Upper lobe of left lung (tissue), 6 donors: Measurements from ENCODE around the gene ADK. TPM values are rescaled to one million over a fixed set of nuclear protein-coding genes. Genes with fewer than 3 reads are reported as not detected.
"Not testable (repeated sequence)": the region's sequence is repeated elsewhere in the genome, so short reads cannot be mapped to it uniquely, and the experiment has no call there.

ENCODE experiments used
- ATAC-seq, 2 donors: fragments of 200-7000 bp; cut with Tn5 transposase; one replicate each; pipeline ENCODE4 v1.9.1; 2022; ENCODE audit warnings: mild to moderate bottlenecking in 2 of 2, moderate library complexity in 2 of 2; ENCODE audit not compliant: low FRiP score in 2 of 2
- DNase-seq, 2 donors: peaks; one replicate each; pipeline ENCODE4 v3.0.0-alpha.2; 2019 to 2020
- H3K27ac ChIP-seq, 4 donors: fragments of 200-600 bp; sonication (generic); one replicate each; pipeline ENCODE4 v1.5.1; 2016 to 2019
- H3K27me3 ChIP-seq, 4 donors: fragments of 200-600 bp; sonication (generic); one replicate each; pipeline ENCODE4 v1.5.1; 2017 to 2019
- H3K36me3 ChIP-seq, 4 donors: fragments of 200-600 bp; sonication (generic); one replicate each; pipeline ENCODE4 v1.5.1; 2016 to 2019
- H3K4me1 ChIP-seq, 4 donors: fragments of 200-600 bp; sonication (generic); one replicate each; pipeline ENCODE4 v1.5.1; 2018 to 2019
- H3K4me3 ChIP-seq, 4 donors: fragments of 200-600 bp; sonication (generic); one replicate each; pipeline ENCODE4 v1.5.1; 2017 to 2019; ENCODE audit warnings: mild to moderate bottlenecking in 2 of 4, moderate library complexity in 1 of 4
- H3K9me3 ChIP-seq, 4 donors: fragments of 200-600 bp; sonication (generic); one replicate each; pipeline ENCODE4 v1.5.1; 2018 to 2019
- CTCF ChIP-seq, 6 experiments: fragments of 450-650 bp in 4 of 6; fragments of 200-600 bp in 2 of 6; sonication (generic) in 2 of 6; IDR thresholded peaks; one replicate each; pipeline ENCODE4 v1.5.1; 2016 to 2019; ENCODE audit warnings: antibody characterized with exemption in 6 of 6
- EP300 ChIP-seq, 4 donors: sonication (generic); formaldehyde crosslinking; IDR thresholded peaks; one replicate each; pipeline ENCODE4 v1.5.1; 2017; ENCODE audit warnings: antibody characterized with exemption in 4 of 4, control low read depth in 2 of 4
- POLR2A ChIP-seq, 4 donors: fragments of 450-650 bp; IDR thresholded peaks; one replicate each; pipeline ENCODE4 v1.5.1; 2016 to 2017; ENCODE audit warnings: antibody characterized with exemption in 4 of 4, mild to moderate bottlenecking in 2 of 4
- POLR2AphosphoS5 ChIP-seq, 2 donors: sonication (generic); formaldehyde crosslinking; IDR thresholded peaks; one replicate each; pipeline ENCODE4 v1.5.1; 2017; ENCODE audit warnings: antibody characterized with exemption in 2 of 2
- WGBS, 2 donors: methylation state at CpG; one replicate each; pipeline ENCODE4 v1.1.5; 2017 to 2018; 5-methylcytosine and 5-hydroxymethylcytosine counted together
- total RNA-seq, 6 donors: library from RNA; depleted of rRNA in 4 of 6; stranded (reverse); fragments of >200 nt in 4 of 6; gene quantifications; one replicate each; pipeline versions ENCODE4 v1.1.0 to v1.2.1, GENCODE V29; 2016 to 2021
- donor health status: DM: no; HTN: no; CAD: no; lungs with moderate emphysema.
- donor health status: DM: no; HTN: yes; CAD: no; lungs with severe emphysema.

Gene ADK
- total RNA-seq, 6 donors from 2014 or later, result 27.9 to 123 (median 48.1) TPM

- peaks cover 2 to 9% (median 3%) of the 10 kb centered on the region in 4 donors for H3K4me1 ChIP-seq
- no peaks in the 10 kb centered on the region for H3K9me3 ChIP-seq
- no peak overlapping the region for H3K4me3 ChIP-seq
- no peak for TF ChIP-seq CTCF (IDR thresholded peaks at IDR 0.05)
- no peak for TF ChIP-seq EP300 (IDR thresholded peaks at IDR 0.05)
- no peak for TF ChIP-seq POLR2AphosphoS5 (IDR thresholded peaks at IDR 0.05)
- no peak for TF ChIP-seq POLR2A (IDR thresholded peaks at IDR 0.05)
- no peak overlapping the region for H3K27ac ChIP-seq
- no peaks in the 10 kb centered on the region for H3K36me3 ChIP-seq
- WGBS, 2 donors, result 87 to 92% methylated on average over 2 of the region's 2 CpGs
- ATAC-seq (no peak), DNase-seq (no peak)
- no peaks in the 10 kb centered on the region for H3K27me3 ChIP-seq
Observed at GRCh38 chr10:74297389-74298080, 146.5 kb downstream of the ADK start.

GRCh38 chr10:74300074-74300621 lies 149.1 kb downstream of the ADK start:
- 92% methylated on average over 2 of the region's 2 CpGs for WGBS, 2 donors
- H3K9me3 ChIP-seq, H3K4me3 ChIP-seq, H3K36me3 ChIP-seq, H3K4me1 ChIP-seq, H3K27ac ChIP-seq, ATAC-seq, H3K27me3 ChIP-seq, DNase-seq: not testable (repeated sequence)

GRCh38 chr10:74300666-74301065 lies 149.6 kb downstream of the ADK start:
- DNase-seq, result no peak
- no peak overlapping the region for H3K4me3 ChIP-seq
- H3K4me1 ChIP-seq, result no peaks in the 10 kb centered on the region
- 54 to 63% methylated on average over 1 of the region's 1 CpG for WGBS, 2 donors
- H3K36me3 ChIP-seq, result no peaks in the 10 kb centered on the region
- ATAC-seq, result no peak
- H3K27me3 ChIP-seq, result no peaks in the 10 kb centered on the region
- no peak overlapping the region for H3K27ac ChIP-seq
- H3K9me3 ChIP-seq, result no peaks in the 10 kb centered on the region
- no peak for TF ChIP-seq EP300 (IDR thresholded peaks at IDR 0.05)
- no peak for TF ChIP-seq POLR2AphosphoS5 (IDR thresholded peaks at IDR 0.05)
- no peak for TF ChIP-seq POLR2A (IDR thresholded peaks at IDR 0.05)
- TF ChIP-seq CTCF (IDR thresholded peaks at IDR 0.05), result no peak

- TF ChIP-seq CTCF (IDR thresholded peaks at IDR 0.05), result no peak
- no peak for TF ChIP-seq EP300 (IDR thresholded peaks at IDR 0.05)
- no peak for TF ChIP-seq POLR2A (IDR thresholded peaks at IDR 0.05)
- TF ChIP-seq POLR2AphosphoS5 (IDR thresholded peaks at IDR 0.05), result no peak
- H3K36me3 ChIP-seq, result no peaks in the 10 kb centered on the region
- no peak overlapping the region for H3K27ac ChIP-seq
- WGBS, 2 donors, result 92 to 94% methylated on average over 3 of the region's 3 CpGs
- no peaks in the 10 kb centered on the region for H3K4me1 ChIP-seq
- no peak overlapping the region for H3K4me3 ChIP-seq
- no peak for DNase-seq
- ATAC-seq, result no peak
- no peaks in the 10 kb centered on the region for H3K27me3 ChIP-seq
- H3K9me3 ChIP-seq, result no peaks in the 10 kb centered on the region
Observed at GRCh38 chr10:74305730-74306129, 154.7 kb downstream of the ADK start.

- 73 to 84% methylated on average over 3 of the region's 3 CpGs for WGBS, 2 donors
- Histone ChIP-seq H3K36me3 (no peaks in the 10 kb centered on the region), H3K4me3 (no peak overlapping the region), H3K9me3 (no peaks in the 10 kb centered on the region), H3K4me1 (no peaks in the 10 kb centered on the region), H3K27me3 (no peaks in the 10 kb centered on the region), H3K27ac (no peak overlapping the region)
- DNase-seq (no peak), ATAC-seq (no peak)
- TF ChIP-seq POLR2A (IDR thresholded peaks at IDR 0.05), result no peak
- no peak for TF ChIP-seq POLR2AphosphoS5 (IDR thresholded peaks at IDR 0.05)
- no peak for TF ChIP-seq CTCF (IDR thresholded peaks at IDR 0.05)
- no peak for TF ChIP-seq EP300 (IDR thresholded peaks at IDR 0.05)
Observed at GRCh38 chr10:74306227-74306982, 155.4 kb downstream of the ADK start.
